GM18907 (cell line): ENCODE results near the gene INPP4A.
"Not testable (repeated sequence)": the region's sequence is repeated elsewhere in the genome, so short reads cannot be mapped to it uniquely, and the experiment has no call there.

Experiments
- ATAC-seq: cut with Tn5 transposase; IDR thresholded peaks from one replicate; pipeline ENCODE4 v1.9.1; 2021; ENCODE audit warnings: mild to moderate bottlenecking, moderate library complexity; ENCODE audit not compliant: unreplicated experiment

The INPP4A gene

DNA sequence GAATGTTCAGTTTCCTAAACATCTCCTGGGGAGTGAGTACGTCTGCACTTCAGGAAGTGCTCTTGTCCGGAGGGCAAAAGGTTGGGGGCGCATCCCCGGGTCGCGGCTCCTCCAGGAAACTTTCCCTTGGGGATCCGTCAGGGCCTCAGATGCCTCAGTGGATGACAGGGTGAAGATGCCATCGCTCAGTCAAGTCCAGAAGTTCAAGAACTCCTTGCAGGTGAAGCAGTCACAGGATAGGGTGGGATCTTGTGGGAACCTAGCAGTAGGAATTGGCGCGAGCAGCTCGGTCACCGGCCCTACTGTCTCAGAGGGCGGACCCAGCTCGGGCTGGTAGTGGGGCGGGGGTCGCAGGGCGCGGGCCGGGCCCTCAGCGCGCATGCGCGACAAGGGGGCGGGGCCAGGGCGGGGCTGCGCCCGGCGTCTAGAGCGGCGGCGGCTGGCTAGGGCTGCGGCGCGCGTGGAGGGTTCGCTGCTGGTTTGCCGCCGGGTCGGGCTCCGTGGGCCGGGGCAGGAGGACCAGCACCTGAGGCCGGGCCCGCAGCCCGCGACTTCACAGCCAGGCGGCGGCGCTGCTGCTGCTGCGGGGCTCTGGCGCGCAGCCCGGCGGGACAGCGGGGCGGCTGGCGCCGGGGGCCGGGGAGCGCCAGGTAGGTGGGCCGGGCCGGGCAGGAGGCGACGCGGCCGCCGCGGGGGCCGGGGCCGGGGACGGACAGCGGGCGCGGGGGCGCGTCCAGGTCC is at the start of gene INPP4A:
Gene INPP4A (plus strand): TSS at position 423 of the 741 bp plus-strand sequence. CDS start 75,191 bp downstream, outside the sequence.
- peak; percentile 83 for ATAC-seq

DNA sequence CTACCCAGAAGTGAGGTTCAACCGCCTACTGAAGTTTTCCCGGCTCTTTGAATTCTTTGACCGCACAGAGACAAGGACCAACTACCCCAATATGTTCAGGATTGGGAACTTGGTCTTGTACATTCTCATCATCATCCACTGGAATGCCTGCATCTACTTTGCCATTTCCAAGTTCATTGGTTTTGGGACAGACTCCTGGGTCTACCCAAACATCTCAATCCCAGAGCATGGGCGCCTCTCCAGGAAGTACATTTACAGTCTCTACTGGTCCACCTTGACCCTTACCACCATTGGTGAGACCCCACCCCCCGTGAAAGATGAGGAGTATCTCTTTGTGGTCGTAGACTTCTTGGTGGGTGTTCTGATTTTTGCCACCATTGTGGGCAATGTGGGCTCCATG is 48.7 kb upstream of the INPP4A start:
- ATAC-seq = no peak

DNA sequence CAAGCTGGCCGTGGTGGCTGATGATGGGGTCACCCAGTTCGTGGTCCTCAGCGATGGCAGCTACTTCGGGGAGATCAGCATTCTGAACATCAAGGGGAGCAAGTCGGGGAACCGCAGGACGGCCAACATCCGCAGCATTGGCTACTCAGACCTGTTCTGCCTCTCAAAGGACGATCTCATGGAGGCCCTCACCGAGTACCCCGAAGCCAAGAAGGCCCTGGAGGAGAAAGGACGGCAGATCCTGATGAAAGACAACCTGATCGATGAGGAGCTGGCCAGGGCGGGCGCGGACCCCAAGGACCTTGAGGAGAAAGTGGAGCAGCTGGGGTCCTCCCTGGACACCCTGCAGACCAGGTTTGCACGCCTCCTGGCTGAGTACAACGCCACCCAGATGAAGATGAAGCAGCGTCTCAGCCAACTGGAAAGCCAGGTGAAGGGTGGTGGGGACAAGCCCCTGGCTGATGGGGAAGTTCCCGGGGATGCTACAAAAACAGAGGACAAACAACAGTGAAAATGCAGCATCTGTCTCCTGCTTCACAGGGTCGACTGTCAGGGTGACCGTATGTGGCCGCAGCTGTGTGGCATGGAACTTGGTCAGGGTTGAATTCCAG is 47.8 kb upstream of the INPP4A start:
- no peak for ATAC-seq

DNA sequence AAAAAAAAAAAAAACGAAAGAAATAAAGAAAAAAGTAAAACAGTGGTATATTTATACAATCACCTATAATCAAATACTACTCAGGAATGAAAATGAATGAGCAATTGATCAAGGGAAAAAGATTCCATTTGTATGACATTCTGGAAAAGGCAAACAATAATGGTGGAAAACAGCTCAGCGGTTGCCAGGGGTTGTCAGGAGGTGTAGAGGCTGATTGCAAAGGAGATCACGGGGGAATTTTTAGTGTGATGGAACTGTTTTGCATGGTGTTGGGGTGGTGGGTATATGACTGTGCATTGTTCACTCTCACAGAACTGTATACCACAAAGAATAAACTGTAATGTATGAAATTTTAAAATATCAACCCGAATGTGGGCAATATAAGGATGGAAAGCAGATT is 45.5 kb upstream of the INPP4A start:
- no peak for ATAC-seq

DNA sequence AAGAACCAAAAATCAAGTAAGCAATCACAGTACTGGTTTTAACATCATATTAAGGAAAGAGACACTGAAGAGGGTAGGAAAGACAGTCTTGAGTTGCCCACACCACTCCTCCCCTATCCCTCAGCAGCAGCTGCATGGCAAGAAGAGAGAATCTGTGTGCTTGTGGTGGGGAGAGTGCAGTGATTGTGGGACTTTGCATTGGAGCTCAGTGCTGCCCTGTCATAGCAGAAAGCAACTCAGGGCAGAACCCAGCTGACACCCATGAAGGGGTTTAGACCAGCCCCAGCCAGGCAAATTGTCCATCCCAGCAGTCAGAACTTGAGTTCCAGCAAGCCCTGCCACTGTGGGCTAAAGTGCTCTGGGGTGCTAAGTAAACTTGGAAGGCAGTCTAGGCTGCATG is 40.8 kb upstream of the INPP4A start:
- ATAC-seq = no peak

DNA sequence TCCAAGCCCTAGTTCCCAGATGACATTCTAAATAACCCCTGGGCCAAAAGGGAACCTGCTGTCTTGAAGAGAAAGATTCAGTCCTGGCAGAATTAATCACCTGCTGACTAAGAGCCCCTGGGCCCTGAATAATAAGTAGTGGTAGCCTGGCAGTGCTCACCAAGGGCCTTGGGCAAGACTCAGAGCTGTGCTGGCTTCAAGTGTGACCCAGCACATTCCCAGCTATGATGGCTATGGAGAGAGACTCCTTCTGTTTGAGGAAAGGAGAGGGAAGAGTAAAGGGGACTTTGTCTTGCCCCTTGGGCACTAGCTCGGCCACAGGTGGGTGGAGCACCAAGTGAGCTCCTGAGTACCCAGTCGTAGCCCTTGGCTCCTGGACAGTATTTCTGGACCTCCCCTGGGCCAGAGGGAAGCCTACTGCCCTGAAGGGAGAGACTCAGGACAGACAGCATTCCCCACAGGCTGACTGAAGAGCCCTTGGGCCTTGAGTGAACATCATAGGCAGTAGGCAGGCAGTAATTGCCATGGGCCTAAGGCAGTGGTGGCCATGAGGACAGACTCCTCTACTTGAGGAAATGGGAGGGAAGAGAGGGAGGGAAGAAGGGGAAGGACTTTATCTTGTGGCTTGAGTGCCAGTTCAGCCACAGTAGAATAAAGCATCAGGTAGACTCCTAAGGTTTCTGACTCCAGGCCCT is 40.0 kb upstream of the INPP4A start:
- ATAC-seq = no peak

DNA sequence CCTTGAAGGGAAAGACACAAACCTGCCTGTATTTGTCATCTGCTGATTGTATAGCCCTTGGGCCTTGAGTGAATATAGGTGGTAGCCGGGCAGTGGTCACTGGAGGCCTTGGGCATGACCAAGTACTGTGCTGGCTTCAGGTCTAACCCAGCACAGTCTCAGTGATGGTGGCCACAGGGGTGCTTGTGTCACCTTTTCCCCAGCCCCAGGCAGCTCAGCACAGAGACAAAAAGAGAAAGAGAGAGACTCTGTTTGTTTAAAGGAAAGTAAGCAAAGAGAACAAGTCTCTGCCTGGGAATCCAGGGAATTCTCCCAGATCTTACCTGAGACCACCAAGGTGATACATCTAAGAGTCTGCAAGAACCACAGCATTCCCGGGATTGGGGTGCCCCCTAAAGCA is 39.4 kb upstream of the INPP4A start:
- no peak for ATAC-seq

DNA sequence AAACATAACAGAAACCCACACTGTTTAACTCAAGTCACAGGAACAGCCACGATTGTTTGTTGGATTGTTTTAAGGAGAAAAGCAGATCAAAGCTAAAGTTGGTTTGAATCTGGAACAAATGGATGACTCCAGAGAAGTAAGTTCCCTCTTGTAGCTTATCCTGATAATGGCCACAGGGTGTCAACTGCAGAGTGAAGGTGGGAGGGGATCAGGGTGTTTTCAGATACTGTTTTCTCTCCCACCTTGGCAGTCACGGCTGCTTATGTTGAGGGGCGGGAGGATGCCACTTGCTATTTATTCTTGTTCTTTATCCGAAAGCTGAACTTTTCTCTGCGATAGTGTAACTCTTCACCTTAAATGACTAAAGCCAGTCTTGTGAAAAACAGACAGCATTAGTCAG is 36.5 kb upstream of the INPP4A start:
- no peak for ATAC-seq

DNA sequence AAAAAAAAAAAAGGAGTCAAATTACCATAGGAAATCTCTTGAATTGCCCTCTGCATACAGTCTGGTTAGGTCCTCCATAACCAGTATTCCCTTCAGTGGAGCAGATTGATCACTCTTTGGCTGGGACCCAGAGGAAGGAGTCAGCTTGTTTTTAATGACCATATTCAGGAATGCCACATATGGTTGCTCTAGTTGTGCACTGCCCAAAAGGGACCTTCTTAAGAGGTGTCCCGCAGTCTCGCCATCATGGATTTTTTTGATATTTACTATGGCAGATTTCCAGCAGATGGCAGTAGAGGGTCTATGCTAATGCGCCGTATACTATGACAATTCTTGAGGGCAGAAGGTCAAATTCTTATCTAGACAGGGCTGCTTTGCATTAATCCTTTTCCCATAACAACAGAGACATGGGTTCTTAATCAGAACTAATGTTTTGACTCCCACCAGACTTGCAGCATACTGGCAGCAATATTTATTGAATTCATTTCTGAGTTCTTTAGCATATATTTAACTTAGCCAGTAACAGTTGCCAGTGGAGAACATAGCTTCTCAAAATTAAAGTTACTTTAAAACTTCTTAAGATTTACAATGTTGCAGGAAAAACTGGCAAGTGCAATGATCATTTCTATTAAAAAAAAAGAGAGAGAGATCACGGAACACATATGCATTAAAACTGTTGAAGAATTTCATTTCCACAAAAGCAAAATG is 31.8 kb upstream of the INPP4A start:
- ATAC-seq = no peak

DNA sequence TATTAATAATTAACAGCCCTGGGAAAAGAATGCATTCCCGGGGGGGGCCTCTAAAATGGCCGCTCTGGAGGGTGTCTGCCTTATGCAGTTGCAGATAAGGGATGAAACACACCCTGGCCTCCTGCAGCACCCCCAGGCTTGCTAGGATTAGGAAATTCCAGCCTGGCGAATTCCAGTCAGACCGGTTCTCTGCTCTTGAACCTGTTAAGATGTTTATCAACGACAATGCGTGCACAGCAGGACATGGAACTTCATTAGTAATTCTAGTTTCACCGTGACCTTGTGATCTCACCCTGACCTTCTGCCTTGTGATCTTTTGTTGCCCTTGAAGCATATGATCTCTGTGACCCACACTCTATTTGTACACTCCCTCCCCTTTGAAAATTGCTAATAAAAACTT is 30.4 kb upstream of the INPP4A start:
- not testable (repeated sequence) for ATAC-seq

DNA sequence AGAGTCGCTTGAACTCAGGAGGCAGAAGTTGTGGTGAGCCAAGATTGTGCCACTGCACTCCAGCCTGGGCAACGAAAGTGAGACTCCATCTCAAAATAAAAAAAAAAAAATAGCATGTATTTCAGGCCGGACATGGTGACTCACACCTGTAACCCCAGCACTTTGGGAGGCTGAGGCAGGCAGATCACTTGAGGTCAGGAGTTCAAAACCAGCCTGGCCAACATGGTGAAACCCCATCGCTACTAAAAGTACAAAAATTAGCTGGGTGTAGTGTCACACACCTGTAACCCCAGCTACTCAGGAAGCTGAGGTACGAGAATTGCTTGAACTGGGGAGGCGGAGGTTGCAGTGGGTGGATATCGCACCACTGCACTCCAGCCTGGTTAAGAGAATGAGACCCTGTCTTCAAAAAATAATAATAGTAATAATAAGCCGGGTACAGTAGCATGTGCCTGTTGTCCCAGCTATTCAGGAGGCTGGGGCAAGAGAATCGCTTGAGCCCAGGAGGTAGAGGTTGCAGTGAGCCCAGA is 28.9 kb upstream of the INPP4A start:
- not testable (repeated sequence) for ATAC-seq

DNA sequence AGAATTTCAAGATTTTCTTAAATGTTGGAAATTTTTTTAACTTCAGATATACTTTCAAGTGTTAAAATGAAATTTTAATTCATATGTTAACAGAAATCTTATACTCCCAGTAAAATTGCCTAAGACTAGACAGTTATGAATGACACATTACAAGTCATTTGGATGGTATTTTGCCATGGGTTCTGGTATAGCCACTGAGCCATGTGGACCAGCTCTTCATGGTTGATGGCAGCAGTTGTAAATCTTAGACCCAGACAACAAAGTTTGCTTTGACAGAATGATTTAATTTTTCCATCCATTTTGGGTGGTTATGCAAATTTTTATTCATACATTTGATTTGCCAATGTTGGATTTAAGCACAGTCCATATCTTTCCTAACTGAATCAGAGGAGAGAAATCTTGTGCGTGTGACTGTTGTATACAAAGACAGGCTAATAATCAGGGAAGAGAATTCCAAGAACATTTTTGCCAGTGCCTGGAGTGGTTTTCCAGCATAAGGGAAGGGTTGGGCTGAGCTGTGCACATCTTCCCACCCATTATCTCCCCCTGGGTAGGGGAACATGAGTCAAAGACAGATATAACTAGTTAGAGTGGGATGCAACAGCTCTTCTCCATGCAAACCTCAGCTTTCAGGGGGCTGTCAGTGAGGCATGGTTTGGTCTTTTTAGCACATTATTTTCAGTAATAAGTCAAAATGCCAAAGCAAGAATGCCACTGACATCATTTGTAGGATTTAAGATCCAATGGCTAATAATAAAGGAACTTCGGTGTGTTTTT is 28.1 kb upstream of the INPP4A start:
- no peak for ATAC-seq

DNA sequence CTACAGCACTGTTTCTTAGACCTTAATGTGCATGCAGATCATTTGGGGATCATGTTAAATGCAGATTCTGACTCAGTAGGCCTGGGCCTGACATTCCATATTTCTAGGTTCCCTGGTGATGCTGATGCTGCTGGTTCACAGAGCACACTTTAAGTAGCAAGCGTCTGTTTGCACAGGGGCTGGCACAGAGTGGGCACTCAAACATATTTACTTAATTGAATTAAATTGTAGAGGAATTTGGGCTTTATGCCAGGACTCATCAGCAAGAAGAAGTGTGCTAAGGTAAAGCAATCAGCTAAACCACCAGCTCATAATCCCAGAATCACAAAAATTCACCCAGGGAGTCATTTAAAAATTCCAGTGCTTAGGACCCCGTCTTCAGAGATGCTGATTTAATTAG is 25.1 kb upstream of the INPP4A start:
- no peak for ATAC-seq

DNA sequence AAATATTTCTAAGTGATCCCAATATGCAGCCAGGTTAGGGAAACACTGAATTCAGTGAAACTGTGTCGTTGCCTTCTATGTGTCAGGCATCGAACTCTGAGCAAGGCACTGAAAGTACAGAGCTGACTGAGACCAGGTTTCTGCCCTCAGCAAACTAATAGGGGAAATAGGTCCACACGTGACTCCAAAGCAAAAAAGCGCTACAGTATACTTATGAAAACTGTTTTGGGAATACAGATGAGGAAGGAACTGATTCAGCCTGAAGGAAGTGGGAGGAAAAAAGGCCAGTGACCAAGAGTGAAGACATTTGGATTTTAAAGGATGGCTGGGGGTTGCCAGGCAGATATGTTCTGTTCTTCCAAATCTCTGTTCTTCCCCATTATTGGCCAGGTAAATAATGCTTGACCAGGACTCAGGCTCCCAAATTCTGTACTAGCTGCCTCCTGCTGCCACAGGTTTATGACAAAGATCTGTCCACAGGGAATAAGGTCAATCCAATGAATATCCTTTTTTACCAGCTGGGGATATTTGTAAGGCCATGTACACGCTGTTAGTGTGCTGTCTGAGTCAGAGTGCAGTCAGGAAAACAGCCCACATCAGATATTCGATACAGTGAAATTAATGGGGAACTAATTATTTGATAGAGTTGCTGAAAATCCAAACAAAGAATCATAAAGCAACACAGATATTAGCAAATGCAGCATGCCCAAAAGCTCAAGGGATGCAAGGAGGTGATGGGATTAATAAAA is 24.5 kb upstream of the INPP4A start:
- no peak for ATAC-seq

DNA sequence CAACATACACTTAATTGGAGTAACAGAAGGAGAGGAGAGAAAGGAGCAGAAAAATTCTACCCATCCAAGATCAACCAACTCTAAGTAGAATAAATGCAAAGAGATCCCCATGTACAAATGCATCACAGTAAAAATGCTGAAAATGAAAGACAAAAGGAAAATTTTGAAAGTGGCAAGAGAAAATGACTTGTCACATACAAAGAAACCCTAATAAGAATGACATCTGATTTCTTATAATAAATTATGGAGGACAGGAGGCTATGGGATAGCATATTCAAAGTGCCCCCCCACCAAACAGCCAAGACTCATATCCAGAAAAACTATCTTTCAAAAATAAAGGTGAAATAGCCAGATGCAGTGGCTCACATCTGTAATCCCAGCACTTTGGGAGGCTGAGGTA is 22.2 kb upstream of the INPP4A start:
- no peak for ATAC-seq

DNA sequence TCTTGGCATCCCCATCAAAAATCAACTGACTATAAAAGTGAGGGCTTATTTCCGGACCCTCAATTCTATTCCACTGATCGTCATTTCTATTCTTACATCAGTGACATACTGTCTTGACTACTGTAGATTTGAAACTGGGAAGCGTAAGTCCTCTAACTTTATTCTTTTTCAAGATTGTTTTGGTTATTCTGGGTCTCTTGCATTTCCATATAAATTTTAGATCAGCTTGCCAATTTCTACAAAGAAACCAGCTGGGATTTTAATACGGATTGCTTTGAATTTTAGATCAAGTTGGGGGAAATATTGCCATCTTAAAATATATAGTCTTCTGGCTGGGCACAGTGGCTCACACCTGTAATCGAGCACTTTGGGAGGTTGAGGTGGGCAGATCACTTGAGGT is 17.9 kb upstream of the INPP4A start:
- ATAC-seq = no peak

DNA sequence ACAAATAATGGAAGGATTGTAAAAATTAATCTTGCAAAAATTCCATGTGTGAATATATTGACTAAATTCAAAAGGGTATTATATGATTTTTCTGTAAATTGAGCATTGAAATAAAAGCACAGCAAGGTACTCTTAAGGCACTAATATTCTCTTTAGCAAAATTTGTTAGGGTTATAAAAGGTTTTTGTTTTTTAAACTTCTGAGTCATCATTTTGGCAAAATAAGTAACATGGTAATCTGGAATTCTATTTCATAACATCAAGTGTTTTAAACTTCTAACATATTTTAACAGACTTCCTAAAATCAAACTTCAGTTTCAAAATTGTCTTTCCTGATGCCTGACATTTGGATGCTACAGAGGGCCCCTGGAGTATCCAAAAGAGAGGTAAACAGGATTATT is 12.5 kb upstream of the INPP4A start:
- no peak for ATAC-seq

DNA sequence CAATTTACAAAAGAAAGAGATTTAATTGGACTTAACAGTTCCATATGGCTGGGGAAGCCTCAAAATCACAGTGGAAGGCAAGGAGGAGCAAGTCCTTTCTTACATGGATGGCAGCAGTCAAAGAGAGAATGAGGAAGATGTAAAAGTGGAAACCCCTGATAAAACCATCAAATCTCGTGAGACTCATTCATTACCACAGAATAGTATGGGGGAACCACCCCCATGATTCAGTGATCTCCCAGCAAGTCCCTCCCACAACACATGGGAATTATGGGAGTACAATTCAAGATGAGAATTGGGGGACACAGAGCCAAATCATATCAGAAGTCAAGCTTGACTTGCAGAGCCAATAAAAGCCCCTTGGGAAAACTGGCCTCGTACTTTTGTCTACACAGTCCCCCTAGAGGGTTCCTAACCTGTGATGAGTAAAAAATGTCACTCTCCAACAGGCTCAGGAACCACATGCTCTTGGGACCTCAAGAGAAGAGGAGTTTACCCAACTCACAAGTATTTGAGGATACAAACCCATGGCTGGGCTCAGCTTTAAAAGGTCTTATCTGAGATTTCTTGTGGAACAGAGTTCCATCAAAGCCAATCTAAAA is 11.2 kb upstream of the INPP4A start:
- no peak for ATAC-seq

DNA sequence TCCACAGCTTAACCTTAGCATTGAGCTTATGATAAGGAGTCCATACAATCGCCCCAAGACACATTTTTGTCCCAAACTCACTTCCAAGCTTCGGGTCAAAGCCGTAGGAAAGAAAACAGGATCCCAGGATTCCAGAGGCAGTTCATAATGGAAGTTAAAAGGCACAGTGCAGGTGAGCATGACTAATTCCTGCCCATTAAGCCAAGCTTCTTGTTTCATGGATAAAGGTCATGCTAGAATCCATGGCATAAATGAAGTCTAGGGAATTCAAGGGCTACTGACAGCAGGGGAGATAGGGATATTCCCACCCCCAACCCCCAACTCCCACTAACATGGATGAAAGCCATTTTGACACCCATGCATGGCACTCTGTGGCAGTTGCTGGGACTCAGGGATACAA is 10.2 kb upstream of the INPP4A start:
- no peak for ATAC-seq
